GM21529 (cell line): ENCODE results near the gene CCBE1.
"Not testable (repeated sequence)": the region's sequence is repeated elsewhere in the genome, so short reads cannot be mapped to it uniquely, and the experiment has no call there.

ENCODE experiments used
- ATAC-seq: cut with Tn5 transposase; IDR thresholded peaks from one replicate; pipeline ENCODE4 v1.9.1; 2021; ENCODE audit not compliant: unreplicated experiment

The CCBE1 gene

DNA sequence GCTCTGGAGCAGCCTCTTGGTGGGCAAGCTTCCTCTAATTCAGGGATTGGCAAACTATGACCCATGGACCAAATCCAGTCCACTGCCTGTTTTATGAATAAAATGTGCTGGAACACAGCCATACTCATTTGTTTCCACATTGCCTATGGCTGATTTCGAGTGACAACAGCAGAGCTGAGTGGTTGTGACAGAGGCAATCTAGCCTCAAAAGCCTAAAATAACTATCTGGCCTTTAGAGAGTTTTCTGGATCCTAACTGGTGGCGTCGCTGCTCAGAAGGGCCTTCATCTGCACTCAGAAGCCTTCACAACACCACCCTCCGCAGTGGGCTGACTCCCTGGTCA is 147.1 kb downstream of the CCBE1 start:
- no peak for ATAC-seq

GRCh38 chr18:59549503-59550173 is 147.6 kb downstream of the CCBE1 start:
- ATAC-seq = no peak

GRCh38 chr18:59547581-59548182 is 149.5 kb downstream of the CCBE1 start:
- no peak for ATAC-seq

GRCh38 chr18:59546188-59546587 is 151.0 kb downstream of the CCBE1 start:
- no peak for ATAC-seq

GRCh38 chr18:59540780-59541179 is 156.4 kb downstream of the CCBE1 start:
- no peak for ATAC-seq

DNA sequence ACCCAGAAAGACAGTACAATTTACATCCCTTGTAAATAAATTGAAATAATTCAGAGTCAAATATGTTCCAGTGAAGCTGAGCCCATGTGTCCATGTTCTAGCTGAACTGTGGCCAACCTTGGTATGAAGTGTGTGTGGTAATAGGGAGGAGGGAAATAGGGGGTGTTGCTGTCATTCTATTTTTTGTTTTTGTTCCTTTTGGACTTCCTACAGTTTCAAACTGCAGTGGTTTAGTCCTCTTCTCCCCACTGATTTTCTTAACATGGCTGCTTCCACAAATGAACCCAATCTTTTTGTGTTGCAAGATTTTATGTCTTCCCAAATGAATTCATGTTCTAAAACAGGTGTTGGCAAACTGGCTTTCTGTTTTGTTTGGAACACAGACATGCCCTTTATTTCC is 156.9 kb downstream of the CCBE1 start:
- no peak for ATAC-seq

GRCh38 chr18:59539108-59539507 is 158.1 kb downstream of the CCBE1 start:
- ATAC-seq = no peak

DNA sequence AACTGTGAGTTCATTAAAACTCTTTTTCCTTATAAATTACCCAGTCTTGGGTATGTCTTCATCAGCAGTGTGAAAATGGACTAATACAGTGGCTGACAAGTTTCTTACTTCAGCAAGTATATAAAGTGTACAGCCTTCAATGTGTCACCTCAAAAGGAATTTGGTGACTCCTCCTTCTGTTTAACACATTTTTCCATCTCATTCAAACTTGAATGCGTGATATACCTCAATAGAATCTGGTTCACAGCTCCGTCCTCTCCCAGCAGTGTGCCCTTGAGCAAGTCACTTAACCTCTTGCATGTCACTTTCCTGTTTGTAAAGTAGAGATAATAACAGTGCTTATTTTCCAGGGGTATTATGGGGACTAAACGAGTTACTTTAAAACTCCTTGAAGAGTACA is 159.6 kb downstream of the CCBE1 start:
- ATAC-seq = no peak

DNA sequence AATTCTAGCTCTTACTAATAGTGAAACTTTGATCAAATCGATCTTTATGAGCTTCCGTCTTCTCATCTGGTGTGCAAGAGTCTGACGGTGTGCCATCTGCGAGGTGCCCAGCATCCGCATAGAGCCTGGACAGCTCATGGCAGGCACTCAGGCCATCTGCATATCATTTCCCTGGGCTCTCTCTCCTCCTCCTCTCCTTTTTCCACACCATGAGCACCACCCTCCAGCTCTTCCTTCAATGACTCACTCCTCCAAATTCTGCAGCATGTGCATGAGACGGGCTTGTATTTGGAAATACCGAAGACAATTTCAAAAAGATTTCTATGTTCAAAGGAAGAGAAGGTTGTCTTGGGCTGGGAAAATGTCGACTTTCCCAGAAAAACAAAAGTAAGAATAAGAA is 161.1 kb downstream of the CCBE1 start:
- no peak for ATAC-seq

DNA sequence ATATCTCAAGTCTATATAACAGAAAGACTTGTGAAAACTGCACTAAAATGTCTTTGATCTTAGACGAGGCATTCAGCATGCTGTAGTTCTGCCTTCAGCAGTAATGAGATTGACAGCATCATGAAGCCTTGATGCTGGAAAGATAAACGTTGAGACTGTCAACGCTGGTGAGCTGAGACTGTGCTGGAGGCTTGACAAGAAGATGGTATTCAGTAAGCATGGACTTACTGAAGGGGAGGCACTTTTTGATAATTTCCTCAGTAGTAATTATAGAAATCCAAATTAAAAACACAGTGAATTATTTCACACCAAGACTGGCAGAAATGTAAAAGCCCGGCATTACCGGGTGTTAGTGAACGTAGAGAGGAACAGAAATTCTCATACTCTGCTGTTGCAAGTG is 162.2 kb downstream of the CCBE1 start:
- ATAC-seq = no peak

DNA sequence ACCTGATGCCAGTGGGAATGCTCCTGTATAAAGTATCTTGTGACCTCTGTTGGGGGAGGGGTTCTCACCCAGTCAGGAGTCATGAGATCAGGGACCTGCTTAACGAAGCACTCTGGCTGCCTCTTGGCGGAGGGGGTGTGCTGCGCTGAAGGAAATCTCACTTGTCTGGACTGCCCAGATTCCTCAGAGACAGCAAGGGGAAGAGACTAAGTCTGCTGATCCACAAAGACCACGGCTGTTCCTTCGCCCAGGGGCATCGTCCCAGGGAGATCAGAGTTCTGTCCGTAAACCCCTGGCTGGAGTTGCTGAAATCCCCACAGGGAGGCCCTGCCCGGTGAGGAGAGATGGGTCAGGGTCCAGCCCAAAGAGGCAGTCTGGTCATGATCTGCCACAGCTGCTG is 168.4 kb downstream of the CCBE1 start:
- no peak for ATAC-seq

DNA sequence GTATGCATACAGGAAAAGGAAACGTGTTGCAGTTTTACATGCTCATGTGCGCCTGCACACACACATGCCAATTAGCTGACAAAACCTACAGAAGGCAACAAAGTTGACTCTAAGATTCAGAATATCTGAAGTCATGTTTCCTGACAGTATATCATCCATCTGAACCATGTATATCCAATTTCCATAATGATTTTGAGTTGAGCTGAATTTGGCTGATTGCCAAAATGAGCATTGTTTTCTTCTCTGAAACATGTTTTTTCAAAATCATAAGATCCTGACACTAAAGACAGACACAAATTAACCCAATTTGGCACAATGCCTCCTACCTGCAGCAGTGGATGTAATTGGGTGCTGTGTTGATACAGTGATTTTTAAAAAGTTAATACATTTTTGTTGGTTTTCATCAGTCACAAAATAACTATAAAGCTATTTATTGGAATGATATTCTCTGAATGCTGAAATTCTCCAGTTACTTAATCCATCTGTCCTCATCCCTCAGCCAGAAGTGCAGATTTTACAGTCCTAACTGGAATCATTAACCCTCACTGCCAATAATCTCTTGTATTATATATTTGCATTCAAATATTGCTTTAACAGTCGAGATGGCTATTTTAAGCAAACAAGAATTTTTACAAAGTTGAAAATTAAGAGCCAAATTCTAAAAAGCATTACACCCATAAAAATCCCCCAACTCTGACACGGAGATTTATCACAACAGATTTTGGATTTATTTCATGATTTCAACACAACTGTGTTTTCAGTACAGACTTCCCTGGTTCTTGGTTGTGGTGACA is 176.5 kb downstream of the CCBE1 start:
- no peak for ATAC-seq

DNA sequence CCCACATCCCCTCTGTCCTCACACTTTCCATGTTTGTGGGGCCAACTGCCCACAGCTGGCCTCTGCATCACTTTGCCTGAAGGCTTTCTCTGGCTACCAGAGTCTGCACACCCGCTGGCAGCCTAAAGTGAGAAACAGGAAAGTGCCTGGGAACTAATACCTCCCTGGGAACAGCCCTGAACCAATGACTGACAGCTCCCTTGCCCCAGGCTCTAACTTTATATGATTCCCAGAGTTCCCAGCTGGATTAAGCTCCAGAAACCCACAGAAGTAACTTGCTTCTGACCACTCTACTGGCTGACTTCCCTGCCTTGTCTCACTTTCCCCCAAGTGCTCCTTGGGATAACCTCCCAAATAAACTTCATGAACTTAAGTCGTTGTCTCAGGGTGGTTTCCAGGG is 178.5 kb downstream of the CCBE1 start:
- ATAC-seq = no peak

GRCh38 chr18:59517446-59518165 is 179.6 kb downstream of the CCBE1 start:
- ATAC-seq = no peak

GRCh38 chr18:59516356-59517155 is 180.7 kb downstream of the CCBE1 start:
- no peak for ATAC-seq

DNA sequence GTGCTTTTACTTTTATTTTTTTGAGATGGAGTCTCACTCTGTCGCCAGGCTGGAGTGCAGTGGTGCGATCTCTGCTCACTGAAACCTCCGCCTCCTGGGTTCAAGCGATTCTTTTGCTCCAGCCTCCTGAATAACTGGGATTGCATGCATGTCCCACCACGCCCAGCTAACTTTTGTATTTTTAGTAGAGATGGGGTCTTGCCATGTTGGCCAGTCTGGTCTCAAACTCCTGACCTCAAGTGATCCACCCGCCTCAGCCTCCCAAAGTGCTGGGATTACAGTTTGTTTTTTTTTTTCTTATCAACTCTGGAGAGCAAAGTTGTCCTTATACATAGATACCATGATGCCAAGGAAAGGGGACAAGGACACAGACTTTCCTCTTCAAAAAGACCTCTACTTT is 181.3 kb downstream of the CCBE1 start:
- ATAC-seq = not testable (repeated sequence)

DNA sequence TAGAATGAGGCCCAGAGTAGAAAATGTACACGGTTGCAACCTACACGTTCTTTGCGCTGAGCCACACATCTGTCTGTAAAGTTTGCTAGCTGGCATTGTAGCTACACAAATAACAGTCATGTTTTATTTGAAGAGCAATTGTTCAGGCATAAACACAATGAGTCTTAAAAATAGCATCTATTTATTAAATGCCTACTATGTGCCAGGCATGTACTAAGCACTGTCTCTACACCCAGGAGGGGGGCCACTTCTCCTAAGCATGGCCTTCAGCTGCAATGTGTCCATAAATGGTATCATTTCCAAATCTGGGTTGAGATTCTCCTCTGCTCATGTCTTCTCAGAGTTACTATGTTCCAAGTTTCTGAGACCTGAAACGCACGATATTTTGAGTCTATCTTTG is 182.1 kb downstream of the CCBE1 start:
- ATAC-seq = no peak

- ATAC-seq = no peak
Observed at GRCh38 chr18:59514203-59514602, 183.0 kb downstream of the CCBE1 start.

DNA sequence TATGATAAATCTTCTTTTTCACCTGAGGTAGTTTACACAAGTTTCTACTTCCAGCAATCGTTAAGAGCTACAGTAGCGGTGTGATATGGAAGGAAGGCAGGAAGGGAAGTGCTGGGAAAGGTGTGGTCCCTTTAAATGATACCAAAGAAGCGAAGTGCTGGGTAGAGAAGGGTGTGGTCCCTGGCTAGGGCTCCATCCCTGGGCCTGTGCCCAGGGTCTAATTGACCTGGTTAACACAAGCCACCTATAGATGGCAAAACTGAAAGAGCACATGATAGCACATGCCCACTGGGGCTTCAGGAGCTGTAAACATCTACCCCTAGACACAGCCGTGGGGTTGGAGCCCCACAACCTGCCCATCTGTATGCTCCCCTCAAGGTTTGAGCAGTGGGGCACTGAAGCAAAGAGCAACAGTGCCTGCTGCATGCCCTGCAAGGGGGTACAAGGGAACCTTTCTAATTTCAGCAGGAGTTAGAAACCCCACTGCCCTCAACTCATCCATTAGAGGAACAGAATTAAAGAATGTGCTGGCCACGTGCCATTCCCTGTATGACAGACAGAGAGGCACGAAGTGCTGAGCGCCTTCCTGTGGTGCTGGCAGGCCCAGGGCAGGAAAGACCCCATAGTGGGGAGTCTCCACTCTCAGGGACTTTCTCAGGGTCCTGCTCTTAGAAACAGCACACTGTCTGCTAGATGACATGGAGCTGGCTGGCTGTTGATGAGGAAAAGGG is 185.0 kb downstream of the CCBE1 start:
- no peak for ATAC-seq
